Parietal lobe (tissue), 1 donor: ENCODE results near the gene PRAMEF25. TPM values are rescaled to one million over a fixed set of nuclear protein-coding genes. Genes with fewer than 3 reads are reported as not detected.

Experiments used
- total RNA-seq: library from RNA; depleted of rRNA; stranded (reverse); fragments of >200 nt; gene quantifications from one replicate; pipeline ENCODE4 v1.2.3, GENCODE V29; 2014

PRAMEF25 gene
- total RNA-seq = not detected

GRCh38 chr1:13070474-13070873 is at the start of gene PRAMEF25:
PRAMEF25 (plus strand) TSS chr1:13070774; CDS start chr1:13073694, 2,920 bp downstream.

GRCh38 chr1:13056475-13056874 is 14.1 kb upstream of the PRAMEF25 start, which contains the start of gene PRAMEF27:
PRAMEF27 (minus strand) TSS chr1:13056575; CDS start chr1:13053659, 2,916 bp downstream.

GRCh38 chr1:13116754-13117153 is 46.2 kb downstream of the PRAMEF25 start, which contains the start of gene HNRNPCL2:
HNRNPCL2 (minus strand) TSS chr1:13116854; CDS start chr1:13116400, 454 bp downstream.

Other genes with a start within 250 kb of the PRAMEF25 start
- gene PRAMEF11, start 239.4 kb upstream of the PRAMEF25 start, total RNA-seq = not detected
- not detected for gene HNRNPCL1, start 222.1 kb upstream of the PRAMEF25 start, total RNA-seq
- gene PRAMEF2, start 213.7 kb upstream of the PRAMEF25 start, total RNA-seq = not detected
- gene PRAMEF4, start 184.6 kb upstream of the PRAMEF25 start, total RNA-seq = not detected
- not detected for gene PRAMEF10, start 172.5 kb upstream of the PRAMEF25 start, total RNA-seq
- not detected for gene PRAMEF7, start 154.2 kb upstream of the PRAMEF25 start, total RNA-seq
- not detected for gene PRAMEF6, start 123.2 kb upstream of the PRAMEF25 start, total RNA-seq
- not detected for gene PRAMEF27, start 14.2 kb upstream of the PRAMEF25 start, total RNA-seq
- gene HNRNPCL3, start 10.0 kb upstream of the PRAMEF25 start, total RNA-seq = not detected
- not detected for gene HNRNPCL2, start 46.1 kb downstream of the PRAMEF25 start, total RNA-seq
- gene PRAMEF26, start 85.2 kb downstream of the PRAMEF25 start, total RNA-seq = not detected
- not detected for gene HNRNPCL4, start 94.9 kb downstream of the PRAMEF25 start, total RNA-seq
- gene PRAMEF9, start 101.1 kb downstream of the PRAMEF25 start, total RNA-seq = not detected
- not detected for gene PRAMEF13, start 130.6 kb downstream of the PRAMEF25 start, total RNA-seq
- gene PRAMEF18, start 155.4 kb downstream of the PRAMEF25 start, total RNA-seq = not detected
- gene PRAMEF5, start 183.4 kb downstream of the PRAMEF25 start, total RNA-seq = not detected
- gene PRAMEF8, start 214.4 kb downstream of the PRAMEF25 start, total RNA-seq = not detected
- gene PRAMEF33, start 232.8 kb downstream of the PRAMEF25 start, total RNA-seq = not detected
- gene PRAMEF15, start 244.8 kb downstream of the PRAMEF25 start, total RNA-seq = not detected